Measurements from ENCODE around the gene NHLH2.
A peak's percentile ranks its signal among the peaks of the same experiment; 100 is the strongest.

Gene NHLH2

DNA sequence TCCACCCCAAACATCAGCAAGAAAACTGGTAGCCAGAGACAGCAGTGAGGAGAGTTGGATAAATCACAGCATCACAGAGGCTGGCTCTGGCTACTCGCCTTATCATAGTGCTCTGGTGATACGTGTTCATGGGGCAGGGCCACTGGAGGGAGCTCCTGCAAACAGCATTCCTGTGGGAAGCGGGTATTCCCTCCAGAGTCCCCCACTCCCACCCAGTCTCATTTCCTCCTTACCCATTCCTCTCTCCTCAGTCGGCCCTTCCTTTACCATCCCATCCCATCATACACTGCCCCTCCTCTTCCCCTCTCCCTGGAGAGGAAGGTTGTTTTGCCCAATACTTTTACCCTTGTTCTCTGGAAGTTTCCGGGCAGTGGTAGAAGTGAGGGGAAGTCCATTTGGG is 7.1 kb downstream of the NHLH2 start:
- no peak for TF ChIP-seq CTCF (IDR thresholded peaks at IDR 0.05; ENCODE audit: insufficient read depth, low read length, missing control alignments)
- POLR2A ChIA-PET: no interaction called here
- CTCF ChIA-PET: no interaction called here
- no peak for DNase-seq (ENCODE audit: low read depth, low spot score)
- H3K4me3 ChIP-seq (ENCODE audit: low read depth, low read length): no peak overlapping the region

- CTCF ChIA-PET: no interaction called here
- TF ChIP-seq CTCF (IDR thresholded peaks at IDR 0.05; ENCODE audit: insufficient read depth, low read length, missing control alignments): no peak
- H3K4me3 ChIP-seq (ENCODE audit: low read depth, low read length): no peak overlapping the region
- POLR2A ChIA-PET: no interaction called here
- DNase-seq (ENCODE audit: low read depth, low spot score): no peak
Observed at GRCh38 chr1:115832651-115833050, 8.3 kb downstream of the NHLH2 start.

- H3K4me3 ChIP-seq (ENCODE audit: low read depth, low read length): no peak overlapping the region
- DNase-seq (ENCODE audit: low read depth, low spot score): no peak
- no peak for TF ChIP-seq CTCF (IDR thresholded peaks at IDR 0.05; ENCODE audit: insufficient read depth, low read length, missing control alignments)
- CTCF ChIA-PET: no interaction called here
- POLR2A ChIA-PET: no interaction called here
Observed at GRCh38 chr1:115830963-115831362, 10.0 kb downstream of the NHLH2 start.

DNA sequence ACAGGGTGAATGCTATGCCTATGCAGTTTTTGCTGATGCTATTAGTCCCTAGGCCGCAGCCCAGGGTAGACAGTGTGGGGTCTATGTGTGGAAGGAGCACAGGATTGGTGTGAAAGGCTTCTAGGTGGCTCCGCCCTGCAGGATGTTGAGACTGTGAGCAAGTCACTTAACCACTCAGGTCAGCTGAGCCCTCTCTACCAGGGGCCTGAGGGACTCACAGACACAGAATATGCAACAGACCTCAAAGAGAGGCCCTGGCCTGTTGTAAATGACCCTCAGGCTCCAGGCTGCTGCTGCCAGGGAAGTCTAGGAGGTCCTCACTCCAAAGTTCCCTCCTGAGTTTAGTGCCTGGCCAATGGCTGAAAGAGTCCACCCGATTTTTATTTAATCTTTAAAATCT is 11.0 kb downstream of the NHLH2 start:
- CTCF ChIA-PET: interaction anchor here (1.8 kb wide), 1 partner anchor 151 kb away, joined by 4 read pairs; no protein-coding TSS in a partner anchor
- no peak for TF ChIP-seq CTCF (IDR thresholded peaks at IDR 0.05; ENCODE audit: insufficient read depth, low read length, missing control alignments)
- POLR2A ChIA-PET: no interaction called here
- no peak overlapping the region for H3K4me3 ChIP-seq (ENCODE audit: low read depth, low read length)
- DNase-seq (ENCODE audit: low read depth, low spot score): no peak

GRCh38 chr1:115829023-115829674 is 11.8 kb downstream of the NHLH2 start:
- peak; percentile 46 for DNase-seq (ENCODE audit: low read depth, low spot score)
- POLR2A ChIA-PET: no interaction called here
- peak overlapping the region; percentile 10; the same call in 1 of the 2 replicates for H3K4me3 ChIP-seq (ENCODE audit: low read depth, low read length)
- TF ChIP-seq CTCF (IDR thresholded peaks at IDR 0.05; ENCODE audit: insufficient read depth, low read length, missing control alignments): no peak
- CTCF ChIA-PET: interaction anchor here (1.8 kb wide), 1 partner anchor 152 kb away, joined by 4 read pairs; no protein-coding TSS in a partner anchor

GRCh38 chr1:115828101-115829022 is 12.6 kb downstream of the NHLH2 start:
- ChIA-PET CTCF (interaction anchor here (1.8 kb wide), 1 partner anchor 153 kb away, joined by 4 read pairs; no protein-coding TSS in a partner anchor), POLR2A (no interaction called here)
- peak overlapping the region; percentile 35 for H3K4me3 ChIP-seq (ENCODE audit: low read depth, low read length)
- no peak for TF ChIP-seq CTCF (IDR thresholded peaks at IDR 0.05; ENCODE audit: insufficient read depth, low read length, missing control alignments)
- DNase-seq (ENCODE audit: low read depth, low spot score): no peak
